ENCODE data around the gene SLC5A11.

- TF ChIP-seq TAF1 (IDR thresholded peaks at IDR 0.05; ENCODE audit: borderline replicate concordance, low read depth, low read length) (no peak), POLR2AphosphoS5 (IDR thresholded peaks at IDR 0.05; ENCODE audit: low read depth, low read length) (no peak)
Measured at GRCh38 chr16:24935336-24935735, 89.6 kb downstream of the SLC5A11 start.
